Spleen (tissue), 7 donors: ENCODE results near the gene TPM1.

ENCODE experiments used
- CTCF ChIP-seq, 11 experiments: fragments of 200-600 bp in 7 of 11; fragments of 450-650 bp in 4 of 11; sonication (generic) in 4 of 11; IDR thresholded peaks in 8 of 11; conservative IDR thresholded peaks in 3 of 11; 1 replicate in 7 of 11; 2 replicates in 4 of 11; pipeline versions ENCODE4 v1.4.0 to v1.8.0; 2016 to 2021; ENCODE audit warnings: antibody characterized with exemption in 11 of 11, inconsistent platforms in 4 of 11, mild to moderate bottlenecking in 1 of 11
- POLR2AphosphoS5 ChIP-seq, 3 donors: sonication (generic); formaldehyde crosslinking; IDR thresholded peaks; one replicate each; pipeline ENCODE4 v1.5.1; 2017; ENCODE audit warnings: antibody characterized with exemption in 3 of 3
- donor health status: DM: no; HTN: no; CAD: no; lungs with moderate emphysema.
- donor health status: DM: no; HTN: no; CAD: no.
- donor health status: DM: no; HTN: no; CAD: no.

GRCh38 chr15:63020128-63020527, 22.4 kb upstream of the TPM1 start:
- TF ChIP-seq CTCF (IDR thresholded peaks at IDR 0.05 in 8 of 11, conservative IDR thresholded peaks at IDR 0.05 in 3 of 11): no peak
- TF ChIP-seq POLR2AphosphoS5 (IDR thresholded peaks at IDR 0.05): no peak
